ENCODE data around the gene MTURN.
"Not testable (repeated sequence)": the region's sequence is repeated elsewhere in the genome, so short reads cannot be mapped to it uniquely, and the experiment has no call there.

MTURN gene

DNA sequence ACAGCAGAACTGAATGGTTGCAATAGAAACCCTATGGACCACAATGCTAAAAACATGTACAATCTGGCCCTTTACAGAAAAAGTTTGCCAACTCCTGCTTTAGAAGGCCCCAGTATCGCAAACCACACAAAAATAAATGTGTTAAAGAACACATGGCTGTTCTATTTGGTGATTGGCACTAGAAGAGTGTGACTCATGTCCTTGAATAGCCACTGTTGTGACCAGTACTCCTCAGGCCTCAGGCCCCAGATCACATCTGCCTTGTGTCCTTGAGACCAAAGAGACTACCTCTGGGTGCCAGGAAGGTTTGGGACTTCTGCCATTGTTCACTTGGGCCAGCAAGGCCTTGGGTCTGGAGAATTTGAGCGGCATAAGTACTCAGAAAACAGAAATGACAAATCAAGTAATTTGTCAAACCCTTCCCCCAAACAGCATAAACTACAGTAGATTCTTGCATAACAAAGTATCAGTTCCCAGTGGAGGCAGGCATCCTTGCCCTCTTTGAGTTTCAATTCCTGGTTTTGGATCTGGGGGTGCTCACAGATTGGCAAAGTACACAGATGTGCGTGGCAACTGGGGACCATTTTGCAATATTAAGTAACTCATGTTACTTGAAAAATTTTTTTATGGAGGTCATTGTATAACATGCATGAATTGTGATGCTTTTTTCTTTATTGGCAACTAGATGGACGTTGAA, 50.2 kb downstream of the MTURN start:
- no peaks in the 10 kb centered on the region for H3K27me3 ChIP-seq
- H3K36me3 ChIP-seq = no peaks in the 10 kb centered on the region
- TF ChIP-seq, protein P1, sequence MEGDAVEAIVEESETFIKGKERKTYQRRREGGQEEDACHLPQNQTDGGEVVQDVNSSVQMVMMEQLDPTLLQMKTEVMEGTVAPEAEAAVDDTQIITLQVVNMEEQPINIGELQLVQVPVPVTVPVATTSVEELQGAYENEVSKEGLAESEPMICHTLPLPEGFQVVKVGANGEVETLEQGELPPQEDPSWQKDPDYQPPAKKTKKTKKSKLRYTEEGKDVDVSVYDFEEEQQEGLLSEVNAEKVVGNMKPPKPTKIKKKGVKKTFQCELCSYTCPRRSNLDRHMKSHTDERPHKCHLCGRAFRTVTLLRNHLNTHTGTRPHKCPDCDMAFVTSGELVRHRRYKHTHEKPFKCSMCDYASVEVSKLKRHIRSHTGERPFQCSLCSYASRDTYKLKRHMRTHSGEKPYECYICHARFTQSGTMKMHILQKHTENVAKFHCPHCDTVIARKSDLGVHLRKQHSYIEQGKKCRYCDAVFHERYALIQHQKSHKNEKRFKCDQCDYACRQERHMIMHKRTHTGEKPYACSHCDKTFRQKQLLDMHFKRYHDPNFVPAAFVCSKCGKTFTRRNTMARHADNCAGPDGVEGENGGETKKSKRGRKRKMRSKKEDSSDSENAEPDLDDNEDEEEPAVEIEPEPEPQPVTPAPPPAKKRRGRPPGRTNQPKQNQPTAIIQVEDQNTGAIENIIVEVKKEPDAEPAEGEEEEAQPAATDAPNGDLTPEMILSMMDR (IDR thresholded peaks at IDR 0.05) = no peak
- H3K9me3 ChIP-seq = no peaks in the 10 kb centered on the region
- intact Hi-C loops (cut with DNase I; ENCODE audit: low total_unique reads) = no loop called here
- H3K27ac ChIP-seq = peak overlapping the region; percentile 40 to 73
- DNase-seq = peak; percentile 46 to 81
- no peak overlapping the region for H3K4me3 ChIP-seq
- H3K4me1 ChIP-seq = peaks cover 0 to 55% (median 36%) of the 10 kb centered on the region in 4 donors

DNA sequence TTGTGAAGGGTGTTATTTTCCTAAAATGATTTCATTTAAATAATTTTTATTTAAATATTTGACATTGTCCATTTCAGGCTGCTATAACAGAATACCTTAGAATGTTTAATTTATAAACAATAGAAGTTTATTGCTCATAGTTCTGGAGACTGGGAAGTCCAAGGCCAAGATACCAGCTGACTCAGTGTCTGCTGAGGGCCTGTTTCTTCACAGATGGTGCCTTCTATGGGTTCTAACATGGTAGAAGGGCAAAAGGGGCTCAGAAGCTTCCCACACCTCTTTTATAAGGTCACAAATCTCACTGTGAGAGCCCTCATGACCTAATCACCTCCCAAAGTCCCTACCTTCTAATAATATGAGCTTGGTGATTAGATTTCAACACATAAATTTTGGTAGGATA, 50.7 kb downstream of the MTURN start:
- no peak for DNase-seq
- TF ChIP-seq, protein P1 (IDR thresholded peaks at IDR 0.05) = no peak
- H3K4me3 ChIP-seq = no peak overlapping the region
- H3K36me3 ChIP-seq = no peaks in the 10 kb centered on the region
- peaks cover 0 to 53% (median 36%) of the 10 kb centered on the region in 4 donors for H3K4me1 ChIP-seq
- no peaks in the 10 kb centered on the region for H3K27me3 ChIP-seq
- peak overlapping the region; percentile 40 to 73 for H3K27ac ChIP-seq
- intact Hi-C loops (cut with DNase I; ENCODE audit: low total_unique reads) = no loop called here
- H3K9me3 ChIP-seq = no peaks in the 10 kb centered on the region

DNA sequence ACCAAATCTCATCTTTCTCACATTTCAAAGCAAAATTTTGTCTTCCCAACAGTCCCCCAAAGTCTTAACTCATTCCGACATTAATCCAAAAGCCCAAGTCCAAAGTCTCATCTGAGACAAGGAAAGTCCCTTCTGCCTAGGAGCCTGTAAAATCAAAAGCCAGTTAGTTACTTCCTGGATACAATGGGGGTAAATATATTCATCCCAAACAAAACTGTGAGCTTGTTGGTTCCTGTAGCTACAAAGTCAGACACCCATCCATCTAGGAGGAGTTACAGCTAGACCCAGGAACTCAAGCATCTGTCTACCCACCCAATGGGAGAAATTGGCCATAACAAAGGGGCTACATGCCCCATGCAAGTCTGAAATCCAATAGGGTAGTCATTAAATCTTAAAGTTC, 51.9 kb downstream of the MTURN start:
- Histone ChIP-seq H3K27ac (no peak overlapping the region), H3K4me1 (peaks cover 0 to 41% (median 27%) of the 10 kb centered on the region in 4 donors), H3K9me3 (no peaks in the 10 kb centered on the region), H3K4me3 (no peak overlapping the region), H3K27me3 (no peaks in the 10 kb centered on the region), H3K36me3 (peaks cover 0 to 5% (median under 1%) of the 10 kb centered on the region in 3 donors)
- TF ChIP-seq, protein P1 (IDR thresholded peaks at IDR 0.05) = no peak
- intact Hi-C loops (cut with DNase I; ENCODE audit: low total_unique reads) = no loop called here
- no peak for DNase-seq

DNA sequence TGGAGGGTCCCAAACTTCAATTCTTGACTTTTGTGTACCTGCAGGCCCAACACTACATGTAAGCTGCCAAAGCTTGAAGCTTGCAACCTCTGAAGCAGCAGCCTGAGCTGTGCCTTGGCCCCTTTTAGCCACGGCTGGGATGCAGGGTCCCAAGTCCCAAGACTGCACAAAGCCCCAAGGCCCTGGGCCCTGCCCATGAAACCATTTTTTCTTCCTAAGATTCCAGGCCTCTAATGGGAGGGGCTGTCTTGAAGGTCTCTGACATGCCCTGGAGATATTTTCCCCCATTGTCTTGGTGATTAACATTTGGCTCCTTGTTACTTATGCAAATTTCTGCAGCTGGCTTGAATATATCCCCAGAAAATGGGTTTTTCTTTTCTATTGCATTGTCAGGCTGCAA, 52.7 kb downstream of the MTURN start:
- Histone ChIP-seq H3K4me1 (peaks cover 0 to 33% (median 20%) of the 10 kb centered on the region in 4 donors), H3K9me3 (no peaks in the 10 kb centered on the region), H3K27me3 (no peaks in the 10 kb centered on the region), H3K4me3 (no peak overlapping the region), H3K27ac (no peak overlapping the region), H3K36me3 (peaks cover 0 to 5% (median 3%) of the 10 kb centered on the region in 3 donors)
- TF ChIP-seq, protein P1 (IDR thresholded peaks at IDR 0.05) = no peak
- DNase-seq = no peak
- intact Hi-C loops (cut with DNase I; ENCODE audit: low total_unique reads) = no loop called here

DNA sequence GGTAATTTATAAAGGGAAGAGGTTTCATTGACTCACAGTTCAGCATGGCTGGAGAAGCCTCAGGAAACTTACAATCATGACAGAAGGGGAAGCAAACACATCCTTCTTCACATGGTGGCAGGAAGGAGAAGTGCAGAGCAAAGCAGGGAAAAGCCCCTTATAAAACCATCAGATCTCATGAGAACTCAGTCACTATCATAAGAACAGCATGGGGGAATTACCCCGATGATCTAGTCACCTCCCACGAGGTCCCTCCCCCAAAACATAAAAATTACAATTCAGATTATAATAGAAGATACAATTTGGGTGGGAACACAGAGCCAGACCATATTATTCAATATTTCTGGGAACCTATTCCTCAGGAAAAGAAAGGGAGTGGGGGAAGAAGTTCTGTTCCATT, 53.6 kb downstream of the MTURN start:
- H3K27ac ChIP-seq; H3K4me3 ChIP-seq; H3K36me3 ChIP-seq; intact Hi-C loops (cut with DNase I; ENCODE audit: low total_unique reads); H3K9me3 ChIP-seq; H3K27me3 ChIP-seq; DNase-seq: not testable (repeated sequence)
- peaks cover 0 to 24% (median 16%) of the 10 kb centered on the region in 4 donors for H3K4me1 ChIP-seq

DNA sequence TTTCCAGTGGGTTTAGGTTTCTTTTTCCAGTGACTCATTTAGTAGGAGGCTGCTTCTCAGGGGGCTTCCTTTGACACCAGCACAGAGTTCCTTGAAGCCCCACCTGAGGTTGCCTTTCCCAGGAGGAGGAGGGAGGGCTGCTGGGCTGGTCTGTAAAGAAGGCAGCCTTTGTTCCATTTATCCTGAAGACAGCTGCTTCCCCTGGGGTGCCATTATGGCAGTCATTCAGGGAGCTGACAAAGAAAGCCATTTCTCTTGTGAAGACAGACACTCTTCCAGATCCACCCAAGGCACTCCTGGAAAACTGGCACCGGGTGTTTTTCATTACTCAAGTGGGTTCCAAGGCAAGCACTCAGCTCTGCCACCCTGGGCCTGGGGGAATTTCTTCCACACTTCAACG, 54.0 kb downstream of the MTURN start:
- Histone ChIP-seq H3K27me3 (no peaks in the 10 kb centered on the region), H3K4me1 (peaks cover 0 to 20% (median 15%) of the 10 kb centered on the region in 4 donors), H3K9me3 (no peaks in the 10 kb centered on the region), H3K4me3 (no peak overlapping the region), H3K36me3 (peaks cover 0 to 5% (median 3%) of the 10 kb centered on the region in 3 donors), H3K27ac (no peak overlapping the region)
- TF ChIP-seq, protein P1 (IDR thresholded peaks at IDR 0.05) = no peak
- intact Hi-C loops (cut with DNase I; ENCODE audit: low total_unique reads) = no loop called here
- no peak for DNase-seq
